Hematopoietic multipotent progenitor cell treated with erythropoietin and hydrocortisone succinate and interleukin-3 and kit ligand, for 8 days (in vitro differentiated cells): ENCODE measurements around the gene CAPN10.

Experiments
- DNase-seq: peaks from one replicate; pipeline ENCODE4 v3.0.0-alpha.2; 2015

The CAPN10 gene

DNA sequence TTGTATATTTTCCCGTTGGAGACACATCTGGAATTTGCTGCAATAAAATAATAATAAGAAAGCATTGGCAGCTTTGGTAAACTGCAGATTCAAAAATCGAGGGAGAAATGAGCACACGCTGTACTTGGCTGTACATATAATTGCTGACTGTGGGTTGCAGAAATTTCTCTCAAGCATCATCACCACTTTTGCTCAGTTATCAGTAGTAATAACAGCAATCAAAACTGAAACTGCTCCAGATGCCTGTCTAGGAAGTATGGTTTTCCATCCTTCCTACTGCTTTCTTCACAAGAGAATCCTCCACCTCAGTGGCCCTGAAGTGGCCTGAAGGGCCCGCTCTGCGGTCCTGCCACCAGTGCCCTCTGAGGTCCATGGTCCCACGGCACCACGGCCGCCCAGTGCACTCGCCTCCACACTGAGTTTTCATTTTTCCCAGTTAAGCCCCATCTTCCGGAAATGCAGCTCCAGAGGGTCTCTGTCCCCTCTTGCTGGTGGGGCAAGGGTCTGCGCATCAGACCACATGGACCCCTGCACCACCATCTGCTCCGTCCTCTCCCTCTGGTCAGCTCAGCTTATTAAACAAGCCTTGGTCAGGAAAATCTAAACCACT lies 22.5 kb upstream of the CAPN10 start:
- DNase-seq: no peak

DNA sequence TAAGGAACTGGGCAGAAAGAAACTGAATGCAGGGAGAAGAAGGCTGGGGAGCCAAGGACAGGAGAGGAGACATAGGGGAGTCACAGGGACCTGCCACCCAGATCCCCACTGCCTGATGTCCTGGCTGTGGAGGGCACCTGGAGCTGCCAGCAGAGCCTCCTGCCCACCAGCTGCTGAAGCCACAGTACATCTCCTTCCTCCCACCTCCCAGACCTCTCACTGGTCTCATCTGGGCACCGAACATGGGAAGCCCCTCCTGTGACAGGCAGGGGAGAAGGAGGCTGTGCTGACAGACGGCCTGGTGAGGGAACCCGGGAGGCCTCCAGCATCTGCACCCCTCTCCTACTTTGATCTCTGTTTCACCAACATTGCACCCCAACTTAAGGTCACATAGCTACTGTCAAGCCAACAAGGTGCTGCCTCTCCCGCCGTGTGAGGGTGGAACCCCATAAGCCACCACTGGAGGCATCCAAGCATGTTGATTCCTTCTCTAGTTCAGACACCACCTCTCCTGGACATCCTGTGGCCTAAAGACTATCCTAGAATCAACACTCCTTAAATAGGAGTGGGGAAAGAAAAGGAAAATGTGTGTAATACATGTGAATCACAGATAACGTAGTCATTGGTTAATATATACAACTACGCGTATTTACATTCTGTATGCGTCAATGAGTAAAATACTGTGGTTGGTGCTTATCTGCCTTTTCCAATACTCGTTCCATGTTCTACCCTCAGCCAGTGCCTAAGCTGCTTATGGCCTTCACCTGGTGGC lies 21.8 kb upstream of the CAPN10 start:
- DNase-seq: peak; percentile 72

DNA sequence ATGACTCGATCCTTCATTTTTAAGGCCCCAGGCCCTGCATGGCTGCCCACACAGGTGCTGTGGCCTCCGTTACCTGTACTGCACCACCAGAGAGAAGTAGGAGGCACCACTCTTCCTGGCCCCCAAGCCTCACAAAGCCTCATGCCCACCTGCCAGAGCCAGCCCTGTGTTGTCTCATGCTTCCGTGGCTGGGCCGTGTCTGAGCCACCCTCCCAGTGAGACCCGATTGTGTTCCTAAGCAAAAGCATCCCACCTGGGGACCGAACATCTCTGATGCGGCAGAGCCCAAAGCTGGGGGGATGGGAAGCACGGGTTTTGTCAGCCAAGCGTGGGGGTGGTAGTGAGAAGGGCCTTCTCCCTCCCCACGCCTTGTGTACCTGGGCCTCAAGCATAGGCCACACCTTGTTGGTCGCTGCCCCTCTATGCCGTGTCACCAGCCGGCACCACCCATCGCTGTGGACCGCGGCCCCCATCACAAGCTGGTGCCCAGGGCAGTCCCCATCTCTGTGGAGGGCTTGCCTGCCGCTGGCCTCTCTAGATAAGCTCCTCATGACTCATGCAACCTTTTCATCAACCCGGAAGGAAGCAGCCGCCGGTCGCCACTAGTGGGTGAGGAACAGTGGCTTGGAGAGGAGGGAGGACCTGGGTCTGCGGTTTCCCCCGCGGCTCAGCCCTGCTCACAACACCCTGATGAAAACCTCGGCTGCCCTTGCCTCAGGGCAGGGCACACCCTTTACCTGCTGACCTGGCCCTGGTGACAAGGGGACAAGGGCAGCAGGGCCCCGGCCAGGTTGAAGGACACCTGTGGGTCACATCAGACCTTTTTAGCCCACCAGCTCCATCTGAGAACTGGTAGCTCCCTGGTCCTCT lies 21.0 kb upstream of the CAPN10 start:
- DNase-seq: peak; percentile 98

DNA sequence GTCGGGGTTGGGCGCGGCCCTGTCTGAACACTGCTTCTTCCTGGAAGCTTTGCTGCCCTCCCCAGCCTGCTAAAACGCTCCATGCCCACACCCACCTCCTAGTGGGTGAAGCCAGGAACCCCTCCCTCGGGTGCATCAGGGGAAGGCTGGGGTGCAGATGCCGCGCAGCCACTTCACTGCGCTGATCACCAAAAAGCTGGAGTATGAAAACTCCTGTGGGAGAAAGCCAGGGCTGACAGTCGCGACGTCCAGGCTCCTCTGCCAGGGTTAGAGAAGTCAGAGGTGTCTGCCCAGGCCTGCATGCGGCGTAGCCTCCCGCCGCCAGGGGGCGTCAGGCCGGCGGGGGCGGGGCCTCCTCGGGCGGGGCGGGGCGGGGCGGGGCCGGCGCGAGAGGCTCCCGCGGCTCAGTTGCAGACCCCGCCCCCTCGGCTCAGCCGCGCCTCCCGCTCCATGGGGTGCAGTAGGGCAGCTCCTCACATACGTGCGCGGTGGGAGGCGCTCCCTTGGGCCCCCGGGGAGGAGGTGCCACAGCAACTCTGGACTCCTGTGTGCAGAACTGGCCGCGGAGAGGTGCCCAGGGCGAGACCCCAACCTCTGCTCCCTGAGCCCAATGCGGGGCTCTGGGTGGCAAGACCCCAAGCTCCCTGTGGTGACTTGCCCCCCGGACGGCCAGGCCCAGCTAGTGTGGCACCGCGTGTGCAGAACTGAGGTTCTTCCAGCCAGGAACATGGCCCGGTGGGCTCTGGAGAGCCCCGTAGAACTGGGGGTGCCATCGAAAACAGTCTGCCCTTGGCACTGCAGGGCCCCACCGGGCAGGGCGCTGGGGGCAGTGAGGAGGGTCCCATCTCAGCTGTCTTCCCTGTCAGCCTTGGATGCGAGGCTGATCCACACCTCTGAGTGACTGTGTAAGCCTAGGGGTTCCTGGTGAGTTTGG lies 20.1 kb upstream of the CAPN10 start:
- peak; percentile 93 for DNase-seq

GRCh38 chr2:240567137-240567871 lies 19.2 kb upstream of the CAPN10 start:
- DNase-seq: no peak

GRCh38 chr2:240567872-240568677 lies 18.5 kb upstream of the CAPN10 start, which contains the start of gene RNPEPL1:
TSS of gene RNPEPL1 (plus strand) at chr2:240568484. CDS start at chr2:240568587, 103 bp downstream.
- peak; percentile 47 for DNase-seq

DNA sequence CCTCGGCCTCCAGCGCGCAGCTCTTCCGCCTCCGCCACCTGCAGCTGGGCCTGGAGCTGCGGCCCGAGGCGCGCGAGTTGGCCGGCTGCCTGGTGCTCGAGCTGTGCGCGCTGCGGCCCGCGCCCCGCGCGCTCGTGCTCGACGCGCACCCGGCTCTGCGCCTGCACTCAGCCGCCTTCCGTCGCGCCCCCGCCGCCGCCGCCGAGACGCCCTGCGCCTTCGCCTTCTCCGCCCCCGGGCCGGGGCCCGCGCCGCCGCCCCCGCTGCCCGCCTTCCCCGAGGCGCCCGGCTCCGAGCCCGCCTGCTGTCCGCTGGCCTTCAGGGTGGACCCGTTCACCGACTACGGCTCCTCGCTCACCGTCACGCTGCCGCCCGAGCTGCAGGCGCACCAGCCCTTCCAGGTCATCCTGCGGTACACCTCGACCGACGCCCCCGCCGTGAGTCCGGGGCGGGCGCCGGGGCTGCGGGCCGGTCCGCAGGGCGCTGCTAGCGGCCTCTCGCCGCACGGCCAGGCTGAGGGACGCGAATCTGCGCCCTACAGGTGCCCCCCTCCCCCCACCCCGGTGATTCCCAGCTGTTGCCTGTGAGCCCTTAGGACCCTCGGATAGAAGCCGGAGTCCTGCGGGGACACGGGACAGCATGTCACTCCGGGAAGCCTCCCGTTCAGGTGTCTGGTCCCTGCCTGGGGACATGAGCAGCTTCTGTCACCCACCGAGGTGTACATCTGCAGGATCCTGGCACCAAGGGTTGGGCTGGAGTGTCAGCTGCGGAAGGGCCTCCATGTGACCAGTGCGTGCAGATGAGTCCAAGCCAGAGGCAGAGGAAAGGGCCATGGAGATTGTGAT lies 17.6 kb upstream of the CAPN10 start:
- peak; percentile 69 for DNase-seq

GRCh38 chr2:240569523-240569997 lies 17.0 kb upstream of the CAPN10 start:
- no peak for DNase-seq

- DNase-seq: no peak
These were observed 16.5 kb upstream of the CAPN10 start for GRCh38 chr2:240569998-240570530.

- DNase-seq: no peak
These were observed 15.8 kb upstream of the CAPN10 start for GRCh38 chr2:240570531-240571313.

DNA sequence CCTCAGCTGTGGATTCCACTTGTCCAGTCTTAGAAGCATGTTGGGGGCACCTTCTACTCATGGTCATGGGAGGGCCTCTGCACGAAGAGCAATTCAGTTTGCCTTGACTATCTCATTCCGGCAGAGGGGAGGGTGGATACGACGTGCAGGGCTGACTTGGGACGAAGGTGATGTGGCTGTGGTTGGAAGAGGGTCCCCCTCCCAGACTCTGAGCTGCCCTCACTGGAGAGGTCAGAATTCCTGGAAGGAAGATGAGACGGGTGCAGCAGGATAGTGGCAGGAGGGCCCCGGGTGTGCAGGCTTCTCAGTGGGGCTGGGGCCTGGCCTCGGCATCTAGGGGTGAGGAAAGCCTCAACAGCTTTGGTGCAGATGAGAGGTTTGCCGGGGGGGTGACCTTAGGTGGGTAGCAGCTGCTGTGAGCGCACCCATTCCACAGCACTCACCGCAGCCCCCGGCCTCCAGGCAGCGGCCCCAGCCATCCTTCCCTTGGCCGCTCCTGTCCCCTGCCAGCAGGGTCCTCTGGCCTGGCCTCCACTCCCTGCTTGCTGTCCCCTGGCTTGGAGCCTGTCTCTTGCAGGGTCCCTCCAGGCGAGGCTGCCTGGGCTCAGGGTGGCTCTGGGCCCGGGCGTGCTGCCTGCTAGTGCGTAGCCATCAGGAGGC lies 15.1 kb upstream of the CAPN10 start:
- no peak for DNase-seq

DNA sequence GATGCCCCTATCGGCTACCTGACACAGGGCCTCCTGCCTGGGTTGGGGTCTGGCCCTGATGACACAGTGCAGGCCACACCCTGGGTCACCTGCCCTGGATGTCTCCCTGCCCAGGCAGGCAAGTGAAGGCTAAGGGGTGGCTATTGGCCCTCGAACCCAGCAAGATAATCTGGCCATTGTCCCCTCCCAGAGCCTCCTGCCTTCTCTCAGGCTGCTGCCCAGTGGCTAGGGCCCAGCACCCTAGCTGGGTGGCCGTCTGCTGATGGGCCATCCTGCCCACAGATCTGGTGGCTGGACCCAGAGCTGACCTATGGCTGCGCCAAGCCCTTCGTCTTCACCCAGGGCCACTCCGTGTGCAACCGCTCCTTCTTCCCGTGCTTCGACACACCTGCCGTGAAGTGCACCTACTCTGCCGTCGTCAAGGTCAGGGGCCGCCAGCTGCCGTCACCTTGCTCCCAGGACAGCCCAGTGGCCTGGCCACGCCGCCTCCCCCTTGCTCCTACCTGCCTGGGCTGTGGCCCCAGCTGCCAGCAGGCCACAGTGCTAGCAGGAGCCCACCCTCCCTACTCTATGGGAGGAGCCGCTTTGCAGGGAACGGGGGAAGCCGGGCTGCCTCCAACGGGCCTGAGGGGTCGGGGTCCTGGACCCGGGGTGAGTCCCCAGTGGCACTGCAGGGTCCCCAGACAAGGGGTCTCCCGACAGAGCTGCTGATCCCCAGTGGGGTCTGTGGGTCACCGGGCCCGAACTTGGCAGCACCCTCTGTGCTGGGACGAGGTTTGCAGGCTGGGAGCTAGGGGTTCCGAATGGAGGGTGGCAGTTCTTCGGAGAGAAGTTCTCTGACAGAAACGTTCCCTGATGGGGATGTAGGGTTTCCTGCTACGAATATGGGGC lies 14.1 kb upstream of the CAPN10 start:
- no peak for DNase-seq

DNA sequence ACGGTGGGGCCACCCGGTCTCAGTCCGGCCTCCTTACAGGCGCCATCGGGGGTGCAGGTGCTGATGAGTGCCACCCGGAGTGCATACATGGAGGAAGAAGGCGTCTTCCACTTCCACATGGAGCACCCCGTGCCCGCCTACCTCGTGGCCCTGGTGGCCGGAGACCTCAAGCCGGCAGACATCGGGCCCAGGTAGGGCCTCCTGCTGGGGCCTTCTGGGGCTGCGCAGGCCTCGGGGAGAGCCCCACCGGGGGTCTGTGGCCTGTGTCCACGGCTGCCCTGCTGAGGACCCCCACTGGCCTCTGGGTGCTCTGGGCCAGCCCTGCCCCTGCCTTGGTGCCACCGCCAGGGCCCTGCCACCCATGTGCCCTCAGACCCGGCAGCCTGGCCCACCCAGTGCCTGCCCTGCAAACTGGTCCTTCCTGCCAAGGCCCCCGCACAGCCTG lies 13.4 kb upstream of the CAPN10 start:
- DNase-seq: no peak

GRCh38 chr2:240573516-240574385 lies 12.8 kb upstream of the CAPN10 start:
- DNase-seq: no peak

GRCh38 chr2:240574386-240575100 lies 12.0 kb upstream of the CAPN10 start:
- DNase-seq: no peak
